HepG2 (cell line): ENCODE data around the gene BYSL. TPM values are rescaled to one million over a fixed set of nuclear protein-coding genes. Genes with fewer than 3 reads are reported as not detected.

ENCODE experiments used
- FOXP4 ChIP-seq: sonication (generic); formaldehyde crosslinking; IDR thresholded peaks from 2 replicates; pipeline ENCODE4 v1.4.0; 2020; ENCODE audit warnings: missing genetic modification reagents
- FUBP1 ChIP-seq: sonication (generic); formaldehyde crosslinking; IDR thresholded peaks from 2 replicates; pipeline ENCODE4 v1.5.1; 2020; ENCODE audit warnings: missing genetic modification reagents, mild to moderate bottlenecking, borderline replicate concordance
- HMG20B ChIP-seq: conservative IDR thresholded peaks from 2 replicates; pipeline ENCODE4 v1.6.1; 2016; ENCODE audit warnings: missing genetic modification reagents, missing compliant biosample characterization
- KIAA2018 ChIP-seq: sonication (generic); formaldehyde crosslinking; IDR thresholded peaks from 2 replicates; pipeline ENCODE4 v1.5.0; 2020; ENCODE audit warnings: mild to moderate bottlenecking, missing genetic modification reagents, borderline replicate concordance
- RAD21 ChIP-seq: fragments of 450-650 bp; formaldehyde crosslinking; IDR thresholded peaks from 2 replicates; pipeline ENCODE4 v1.5.0; 2020; ENCODE audit warnings: mild to moderate bottlenecking
- SP1 ChIP-seq, 2 experiments: fragments of 450-650 bp in 1 of 2; sonication (generic) in 1 of 2; formaldehyde crosslinking in 1 of 2; IDR thresholded peaks; 2 replicates each; pipeline versions ENCODE4 v1.4.0 to v1.6.1; 2016 to 2020; ENCODE audit warnings: missing genetic modification reagents in 1 of 2
- SRY ChIP-seq: sonication (generic); formaldehyde crosslinking; IDR thresholded peaks from 2 replicates; pipeline ENCODE4 v1.8.0; 2022; ENCODE audit warnings: mild to moderate bottlenecking, missing genetic modification reagents
- ZNF251 ChIP-seq: sonication (generic); formaldehyde crosslinking; IDR thresholded peaks from 2 replicates; pipeline ENCODE4 v1.9.0; 2021; ENCODE audit warnings: mild to moderate bottlenecking, missing genetic modification reagents
- ZNF576 ChIP-seq: sonication (generic); formaldehyde crosslinking; IDR thresholded peaks from 2 replicates; pipeline ENCODE4 v1.4.0; 2020; ENCODE audit warnings: mild to moderate bottlenecking, missing genetic modification reagents
- ZNF580 ChIP-seq: IDR thresholded peaks from 2 replicates; pipeline ENCODE4 v1.6.1; 2016; ENCODE audit warnings: low read depth, borderline replicate concordance
- ZNF709 ChIP-seq: sonication (generic); formaldehyde crosslinking; IDR thresholded peaks from 2 replicates; pipeline ENCODE4 v1.5.0; 2020; ENCODE audit warnings: mild to moderate bottlenecking, missing genetic modification reagents
- polyA plus RNA-seq, 8 experiments: library from polyadenylated mRNA; depleted of rRNA in 3 of 8; stranded (reverse) in 7 of 8; unstranded in 1 of 8; fragments of >200 nt; fragmentation: Illumina TruSeq in 4 of 8; extraction: Trizol in 4 of 8; gene quantifications; 2 replicates each; pipeline versions ENCODE4 v1.2.1 to v1.2.3, GENCODE V29; 2011 to 2016; ENCODE audit warnings: low read depth in 4 of 8, missing spikeins in 1 of 8, mixed read lengths in 1 of 8; ENCODE audit not compliant: insufficient read depth in 1 of 8
- total RNA-seq, 5 experiments: library from RNA; depleted of rRNA; stranded (reverse); fragments of >200 nt; fragmentation: Illumina TruSeq; extraction: Trizol; gene quantifications; 2 replicates each; pipeline ENCODE4 v1.2.3, GENCODE V29; 2016; ENCODE audit warnings: low read depth in 1 of 5
- TF ChIP-seq, protein P1 (sequence below): IDR thresholded peaks from 2 replicates; pipeline ENCODE4 v1.6.1; 2016

BYSL gene
- total and polyA plus RNA-seq, 2 of the 13 experiments (the other 11 are each of a cell fraction or from before 2014, with no cell fraction given), result 27.9 to 28.6 TPM

- TF ChIP-seq KIAA2018 (CRISPR knock-in tag) (no peak), FOXP4 (CRISPR knock-in tag) (no peak), ZNF709 (CRISPR knock-in tag) (no peak), ZNF580 (CRISPR knock-in tag) (0 out of 2 replicates have a peak, but pooled peaks have one; percentile 18), RAD21 (CRISPR knock-in tag) (no peak), FUBP1 (CRISPR knock-in tag) (no peak), SP1 (IDR thresholded peaks at IDR 0.05) (no peak), SP1 (CRISPR knock-in tag; IDR thresholded peaks at IDR 0.05) (no peak), SRY (peak; percentile 13; the same call in 1 of the 2 replicates), ZNF251 (CRISPR knock-in tag) (no peak), ZNF576 (CRISPR knock-in tag) (no peak), HMG20B (CRISPR knock-in tag) (no peak)
- TF ChIP-seq, protein P1, sequence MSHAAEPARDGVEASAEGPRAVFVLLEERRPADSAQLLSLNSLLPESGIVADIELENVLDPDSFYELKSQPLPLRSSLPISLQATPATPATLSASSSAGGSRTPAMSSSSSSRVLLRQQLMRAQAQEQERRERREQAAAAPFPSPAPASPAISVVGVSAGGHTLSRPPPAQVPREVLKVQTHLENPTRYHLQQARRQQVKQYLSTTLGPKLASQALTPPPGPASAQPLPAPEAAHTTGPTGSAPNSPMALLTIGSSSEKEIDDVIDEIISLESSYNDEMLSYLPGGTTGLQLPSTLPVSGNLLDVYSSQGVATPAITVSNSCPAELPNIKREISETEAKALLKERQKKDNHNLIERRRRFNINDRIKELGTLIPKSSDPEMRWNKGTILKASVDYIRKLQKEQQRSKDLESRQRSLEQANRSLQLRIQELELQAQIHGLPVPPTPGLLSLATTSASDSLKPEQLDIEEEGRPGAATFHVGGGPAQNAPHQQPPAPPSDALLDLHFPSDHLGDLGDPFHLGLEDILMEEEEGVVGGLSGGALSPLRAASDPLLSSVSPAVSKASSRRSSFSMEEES (CRISPR knock-in tag), result no peak
Observed at GRCh38 chr6:41894366-41895299, 26.7 kb upstream of the BYSL start (continued).
